Loucy (cell line): ENCODE results near the gene HOTAIR.

Experiments used
- CTCF ChIP-seq: fragments of 200-600 bp; sonication (generic); conservative IDR thresholded peaks from 2 replicates; pipeline ENCODE4 v1.5.1; 2014; ENCODE audit warnings: mild to moderate bottlenecking, antibody characterized with exemption, low read length
- EZH2phosphoT487 ChIP-seq: fragments of 200-600 bp; IDR thresholded peaks from 2 replicates; pipeline ENCODE4 v1.6.1; 2018; ENCODE audit warnings: antibody characterized with exemption, mild to moderate bottlenecking, moderate library complexity, borderline replicate concordance

GRCh38 chr12:53969588-53970259 is 5.0 kb downstream of the HOTAIR start:
- TF ChIP-seq CTCF (no peak), EZH2phosphoT487 (no peak)
